Adrenal gland (tissue), 12 donors: Measurements from ENCODE around the gene KIAA1671. TPM values are rescaled to one million over a fixed set of nuclear protein-coding genes. Genes with fewer than 3 reads are reported as not detected.
A peak's percentile ranks its signal among the peaks of the same experiment; 100 is the strongest.

Experiments used
- DNase-seq, 7 donors: peaks; one replicate each; pipeline ENCODE4 v3.0.0-alpha.2; 2019 to 2020
- H3K27ac ChIP-seq, 5 donors: fragments of 200-600 bp; sonication (generic) in 4 of 5; 1 replicate in 3 of 5; 2 replicates in 2 of 5; pipeline versions ENCODE4 v1.5.1 to v1.8.0; 2016 to 2020; ENCODE audit warnings: mild to moderate bottlenecking in 1 of 5
- H3K27me3 ChIP-seq: fragments of 200-600 bp; 2 replicates; pipeline ENCODE4 v1.8.0; 2021
- H3K36me3 ChIP-seq, 2 donors: fragments of 200-600 bp; replicated peaks in 1 of 2; 1 replicate in 1 of 2; 2 replicates in 1 of 2; pipeline versions ENCODE4 v1.5.1 to v1.8.0; 2018 to 2022
- H3K4me1 ChIP-seq, 2 donors: fragments of 200-600 bp; replicated peaks in 1 of 2; 1 replicate in 1 of 2; 2 replicates in 1 of 2; pipeline versions ENCODE4 v1.5.1 to v1.8.0; 2018 to 2021
- H3K4me3 ChIP-seq, 4 donors: fragments of 200-600 bp; sonication (generic) in 3 of 4; one replicate each; pipeline ENCODE4 v1.5.1; 2016 to 2018
- H3K9me3 ChIP-seq, 3 donors: fragments of 200-600 bp; sonication (generic) in 1 of 3; replicated peaks in 1 of 3; 1 replicate in 2 of 3; 2 replicates in 1 of 3; pipeline versions ENCODE4 v1.5.1 to v1.8.0; 2016 to 2021
- POLR2A ChIP-seq, 2 donors: fragments of 450-650 bp; IDR thresholded peaks; one replicate each; pipeline ENCODE4 v1.6.1; 2017; ENCODE audit warnings: antibody characterized with exemption in 2 of 2, mild to moderate bottlenecking in 2 of 2, moderate library complexity in 1 of 2
- WGBS, 4 donors: extraction: QIAGEN DNeasy Blood & Tissue Kit in 2 of 4; methylation state at CpG; one replicate each; pipeline versions ENCODE4 v1.1.5 to v1.1.7; 2013 to 2017; 5-methylcytosine and 5-hydroxymethylcytosine counted together
- intact Hi-C, 2 donors: fragments of 100-400 bp; cut with DNase I; formaldehyde crosslinking; loops; one replicate each; pipeline versions ENCODE4 v1.14.1 to v1.15.0; 2022 to 2023
- polyA plus RNA-seq, 3 donors: library from polyadenylated mRNA; stranded (reverse); fragments of 200-250 nt in 2 of 3; fragments of 350-450 nt in 1 of 3; fragmentation: Illumina TruSeq in 1 of 3; extraction: RNeasy Lipid Tissue Mini Kit (QIAGEN cat#74804) in 1 of 3; gene quantifications; one replicate each; pipeline ENCODE4 v1.2.3, GENCODE V29; 2013 to 2014
- total RNA-seq, 9 donors: library from RNA; depleted of rRNA in 4 of 9; stranded (reverse); fragments of >200 nt in 4 of 9; fragments of 120-200 nt in 1 of 9; fragmentation: NEBNext Ultra II Directional in 1 of 9; extraction: Animal tissue kit (Norgen Biotek cat#: 25700) in 1 of 9; gene quantifications; one replicate each; pipeline versions ENCODE4 v1.1.0 to v1.2.4, GENCODE V29; 2013 to 2023
- TF ChIP-seq, protein P1 (sequence below), 6 experiments: fragments of 450-650 bp in 4 of 6; fragments of 200-600 bp in 2 of 6; sonication (generic) in 1 of 6; IDR thresholded peaks; 1 replicate in 5 of 6; 2 replicates in 1 of 6; pipeline versions ENCODE4 v1.5.1 to v1.8.0; 2016 to 2021; ENCODE audit warnings: antibody characterized with exemption in 6 of 6, mild to moderate bottlenecking in 2 of 6, moderate library complexity in 1 of 6
- donor health status: healthy with polysubstance abuse.
- donor health status: Bipolar disorder and iron deficiency.
- donor health status: DM: yes; HTN: yes; CAD: no.
- donor health status: DM: no; HTN: no; CAD: no.
- donor health status: DM: no; HTN: no; CAD: no.
- donor health status: DM: yes; HTN: yes; CAD: no.

KIAA1671 gene
- total and polyA plus RNA-seq, 12 donors = 5.3 to 71.0 (median 45.8) TPM

DNA sequence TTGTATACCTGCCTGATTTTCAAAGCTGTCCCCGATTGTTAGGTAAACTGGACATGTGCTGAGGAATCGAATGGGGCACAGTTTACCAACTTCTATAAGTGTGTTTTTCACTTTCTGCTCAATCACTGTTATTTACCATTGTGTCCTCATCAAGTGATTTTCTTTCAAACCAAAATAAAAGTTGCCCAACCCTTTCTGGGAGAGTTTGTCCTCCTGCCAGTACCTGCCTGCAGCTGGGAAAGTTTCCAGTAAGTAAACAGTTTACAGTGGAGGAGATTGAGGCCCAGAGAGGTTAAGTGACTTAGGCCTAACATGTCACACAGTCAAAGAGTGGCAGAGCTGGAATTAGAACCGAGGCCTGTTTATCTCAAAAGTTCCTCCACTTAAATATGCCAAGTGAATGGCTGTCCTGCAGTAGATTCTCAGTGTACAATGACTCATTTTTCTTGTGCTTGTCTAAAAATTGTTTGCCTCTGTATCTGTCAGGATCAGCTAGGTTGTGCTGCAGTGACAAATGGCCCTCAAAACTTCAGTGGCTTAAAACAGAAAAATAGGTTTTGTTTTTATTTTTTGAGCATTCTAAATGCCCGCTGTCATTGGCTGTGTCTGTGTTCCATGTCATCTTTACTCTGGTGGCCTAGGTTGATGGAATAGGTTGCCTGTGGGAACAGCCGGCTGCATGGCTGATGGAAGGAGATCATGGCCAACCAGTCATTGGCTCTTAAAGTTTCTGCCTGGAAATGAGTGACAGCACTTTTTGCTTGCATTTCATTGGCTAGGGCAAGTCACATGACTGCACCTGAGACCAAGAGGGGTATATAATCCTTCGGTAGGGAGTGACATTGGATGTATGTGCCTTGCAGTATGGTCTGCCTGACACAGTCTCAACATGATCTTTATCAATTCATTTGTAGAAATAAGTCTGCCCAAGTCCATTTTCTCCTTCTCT, 185.3 kb downstream of the KIAA1671 start:
- intact Hi-C loops = no loop called here
- Histone ChIP-seq H3K27ac (peak overlapping the region in 3 of 5 donors; percentile 55 to 67 (median 58)), H3K4me3 (no peak overlapping the region), H3K4me1 (peaks cover 20 to 39% of the 10 kb centered on the region in 2 donors), H3K9me3 (no peaks in the 10 kb centered on the region), H3K36me3 (no peaks in the 10 kb centered on the region), H3K27me3 (no peaks in the 10 kb centered on the region)
- 84 to 94% (median 87%) methylated on average over 6 of the region's 6 CpGs for WGBS, 4 donors
- TF ChIP-seq, protein P1, sequence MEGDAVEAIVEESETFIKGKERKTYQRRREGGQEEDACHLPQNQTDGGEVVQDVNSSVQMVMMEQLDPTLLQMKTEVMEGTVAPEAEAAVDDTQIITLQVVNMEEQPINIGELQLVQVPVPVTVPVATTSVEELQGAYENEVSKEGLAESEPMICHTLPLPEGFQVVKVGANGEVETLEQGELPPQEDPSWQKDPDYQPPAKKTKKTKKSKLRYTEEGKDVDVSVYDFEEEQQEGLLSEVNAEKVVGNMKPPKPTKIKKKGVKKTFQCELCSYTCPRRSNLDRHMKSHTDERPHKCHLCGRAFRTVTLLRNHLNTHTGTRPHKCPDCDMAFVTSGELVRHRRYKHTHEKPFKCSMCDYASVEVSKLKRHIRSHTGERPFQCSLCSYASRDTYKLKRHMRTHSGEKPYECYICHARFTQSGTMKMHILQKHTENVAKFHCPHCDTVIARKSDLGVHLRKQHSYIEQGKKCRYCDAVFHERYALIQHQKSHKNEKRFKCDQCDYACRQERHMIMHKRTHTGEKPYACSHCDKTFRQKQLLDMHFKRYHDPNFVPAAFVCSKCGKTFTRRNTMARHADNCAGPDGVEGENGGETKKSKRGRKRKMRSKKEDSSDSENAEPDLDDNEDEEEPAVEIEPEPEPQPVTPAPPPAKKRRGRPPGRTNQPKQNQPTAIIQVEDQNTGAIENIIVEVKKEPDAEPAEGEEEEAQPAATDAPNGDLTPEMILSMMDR (IDR thresholded peaks at IDR 0.05) = no peak
- no peak for DNase-seq

- intact Hi-C loops = no loop called here
Observed at GRCh38 chr22:25139062-25139461, 186.5 kb downstream of the KIAA1671 start.

DNA sequence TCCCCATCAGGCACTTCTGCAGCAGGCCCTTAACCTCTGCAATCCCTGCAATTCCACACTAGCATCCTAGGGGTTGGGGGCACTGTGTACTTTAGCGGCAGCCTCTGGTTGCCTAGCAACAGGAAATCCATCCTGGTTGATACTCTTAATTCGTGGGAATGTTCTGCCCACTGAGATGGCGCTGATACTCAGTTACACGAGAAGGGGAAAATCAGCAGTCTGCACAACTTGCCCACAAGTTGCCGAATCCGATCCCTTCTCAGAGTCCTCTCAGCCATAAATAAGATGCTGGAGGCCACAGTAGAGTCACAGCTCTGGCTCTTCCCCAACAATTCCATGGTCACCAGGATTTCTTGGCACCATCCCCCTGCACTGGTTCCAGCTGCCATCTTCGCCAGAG, 189.6 kb downstream of the KIAA1671 start:
- Histone ChIP-seq H3K9me3 (no peaks in the 10 kb centered on the region), H3K27ac (peak overlapping the region in 3 of 5 donors; percentile 9 to 36 (median 22))

More at GRCh38 chr22:25139062-25139461, 186.5 kb downstream of the KIAA1671 start:
- Histone ChIP-seq H3K36me3 (no peaks in the 10 kb centered on the region), H3K4me3 (no peak overlapping the region), H3K27me3 (no peaks in the 10 kb centered on the region), H3K9me3 (no peaks in the 10 kb centered on the region), H3K27ac (peak overlapping the region in 3 of 5 donors; percentile 20 to 58 (median 55)), H3K4me1 (peaks cover 13 to 32% of the 10 kb centered on the region in 2 donors)
- peak; percentile 48 to 79 (median 66) for DNase-seq
- WGBS, 4 donors = 20 to 32% (median 25%) methylated on average over 2 of the region's 2 CpGs
- TF ChIP-seq, protein P1 (IDR thresholded peaks at IDR 0.05) = no peak
- no peak for TF ChIP-seq POLR2A (IDR thresholded peaks at IDR 0.05)

More for the DNA sequence above, 189.6 kb downstream of the KIAA1671 start:
- Histone ChIP-seq H3K4me3 (no peak overlapping the region), H3K36me3 (no peaks in the 10 kb centered on the region), H3K27me3 (no peaks in the 10 kb centered on the region), H3K4me1 (peaks cover 9 to 20% of the 10 kb centered on the region in 2 donors)
- intact Hi-C loops = no loop called here
- WGBS, 4 donors = 37 to 50% (median 48%) methylated on average over 3 to 7 of the region's 7 CpGs
- peak; percentile 47 to 75 (median 66) for DNase-seq
- TF ChIP-seq, protein P1 (IDR thresholded peaks at IDR 0.05) = no peak
